ENCODE results near the gene EXT2. TPM values are rescaled to one million over a fixed set of nuclear protein-coding genes. Genes with fewer than 3 reads are reported as not detected.
A peak's percentile ranks its signal among the peaks of the same experiment; 100 is the strongest.

EXT2 gene
- total RNA-seq, 1 experiment from 2014 or later = 82.3 TPM

DNA sequence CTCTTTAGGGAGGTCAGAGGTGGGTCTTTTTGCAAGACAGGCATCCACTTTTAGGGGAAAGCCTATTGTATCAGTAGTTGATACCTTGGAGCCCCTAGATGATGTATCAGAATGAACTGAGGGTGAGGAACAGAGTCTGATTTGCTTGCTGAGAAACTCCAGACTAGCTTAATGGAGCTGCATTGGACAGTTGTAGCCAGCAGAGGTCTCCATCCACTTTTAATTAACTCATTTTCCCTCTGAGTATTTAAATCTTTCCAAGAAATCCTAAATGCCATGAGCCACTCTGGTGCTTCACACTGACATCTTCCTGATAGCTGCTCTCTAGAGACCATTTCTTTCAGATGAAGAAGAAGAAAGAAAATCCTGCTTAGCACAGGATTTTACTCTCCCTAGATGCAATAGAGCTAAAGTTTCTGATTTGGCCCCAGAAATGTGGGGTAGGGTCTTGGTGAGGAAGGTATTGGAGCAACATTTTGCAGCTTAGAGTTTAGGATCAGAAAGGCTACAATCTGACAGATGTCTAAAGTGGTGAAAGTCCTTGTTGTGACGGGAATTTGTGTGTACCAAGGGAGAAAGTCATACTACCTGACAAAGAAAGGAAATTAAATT is 38.0 kb downstream of the EXT2 start:
- DNase-seq (ENCODE audit: low read depth) = peak; percentile 41

GRCh38 chr11:44134625-44135024 is 39.1 kb downstream of the EXT2 start:
- no peak for DNase-seq (ENCODE audit: low read depth)

DNA sequence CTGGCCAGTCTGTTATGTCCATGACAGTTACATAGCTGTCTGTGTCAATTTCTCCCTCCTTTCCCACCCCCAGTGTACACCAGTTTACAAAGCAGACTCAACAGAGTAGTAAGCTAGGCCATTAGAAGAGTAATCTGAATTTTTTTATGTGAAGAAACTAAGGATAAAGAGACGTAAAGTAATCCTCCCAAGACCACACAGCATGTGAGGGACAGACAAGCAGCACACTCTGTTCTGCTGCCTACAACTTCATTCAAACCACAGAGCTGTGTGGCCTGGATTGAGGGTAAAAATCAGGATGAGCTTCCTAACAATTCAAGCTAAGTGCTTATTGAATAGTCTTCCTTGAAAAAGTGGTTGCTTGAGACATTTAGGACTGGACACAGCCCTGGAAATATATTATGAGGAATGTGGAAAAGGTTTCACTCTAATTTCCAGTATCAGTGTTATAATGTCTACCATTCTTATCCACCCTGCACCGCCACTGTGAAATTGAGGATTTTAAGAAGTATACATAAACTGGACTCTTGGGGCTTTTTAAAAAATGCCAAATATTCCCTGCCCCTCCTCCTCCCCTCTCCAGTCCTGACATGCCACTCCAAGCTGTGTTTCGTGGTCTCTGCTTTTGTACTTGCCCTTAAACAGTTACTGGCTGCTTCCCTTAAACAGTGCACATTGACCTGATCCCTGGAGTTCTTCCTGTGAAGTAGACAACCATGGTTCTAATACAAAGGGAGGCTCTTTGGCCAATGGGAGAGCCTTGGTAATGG is 40.9 kb downstream of the EXT2 start:
- DNase-seq (ENCODE audit: low read depth) = peak; percentile 14

DNA sequence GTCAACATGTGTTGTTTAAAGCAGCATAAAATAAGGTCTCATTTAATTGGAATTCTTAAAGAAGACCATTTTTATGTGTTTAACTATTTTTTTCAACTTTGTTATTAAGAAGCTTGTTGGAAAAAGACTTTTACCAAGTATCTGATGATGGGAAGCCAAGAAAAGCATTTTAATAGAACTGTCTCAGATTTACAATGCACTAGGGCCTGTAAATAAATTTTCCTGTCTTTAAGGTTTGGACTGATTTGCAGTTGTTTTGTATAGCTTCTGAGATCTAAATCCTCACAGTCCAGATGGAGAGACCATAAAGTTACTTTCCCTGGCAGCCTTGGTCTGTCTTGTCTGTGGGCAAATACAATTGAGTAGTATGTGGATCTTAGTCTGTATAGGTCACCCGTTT is 41.6 kb downstream of the EXT2 start:
- DNase-seq (ENCODE audit: low read depth) = no peak

- DNase-seq (ENCODE audit: low read depth) = peak; percentile 43
These were observed 42.8 kb downstream of the EXT2 start for GRCh38 chr11:44138286-44138685.

GRCh38 chr11:44138980-44139379 is 43.5 kb downstream of the EXT2 start:
- no peak for DNase-seq (ENCODE audit: low read depth)

GRCh38 chr11:44139565-44140330 is 44.3 kb downstream of the EXT2 start:
- no peak for DNase-seq (ENCODE audit: low read depth)

GRCh38 chr11:44140372-44140771 is 44.9 kb downstream of the EXT2 start:
- DNase-seq (ENCODE audit: low read depth) = no peak

GRCh38 chr11:44140805-44141204 is 45.3 kb downstream of the EXT2 start:
- DNase-seq (ENCODE audit: low read depth) = no peak

DNA sequence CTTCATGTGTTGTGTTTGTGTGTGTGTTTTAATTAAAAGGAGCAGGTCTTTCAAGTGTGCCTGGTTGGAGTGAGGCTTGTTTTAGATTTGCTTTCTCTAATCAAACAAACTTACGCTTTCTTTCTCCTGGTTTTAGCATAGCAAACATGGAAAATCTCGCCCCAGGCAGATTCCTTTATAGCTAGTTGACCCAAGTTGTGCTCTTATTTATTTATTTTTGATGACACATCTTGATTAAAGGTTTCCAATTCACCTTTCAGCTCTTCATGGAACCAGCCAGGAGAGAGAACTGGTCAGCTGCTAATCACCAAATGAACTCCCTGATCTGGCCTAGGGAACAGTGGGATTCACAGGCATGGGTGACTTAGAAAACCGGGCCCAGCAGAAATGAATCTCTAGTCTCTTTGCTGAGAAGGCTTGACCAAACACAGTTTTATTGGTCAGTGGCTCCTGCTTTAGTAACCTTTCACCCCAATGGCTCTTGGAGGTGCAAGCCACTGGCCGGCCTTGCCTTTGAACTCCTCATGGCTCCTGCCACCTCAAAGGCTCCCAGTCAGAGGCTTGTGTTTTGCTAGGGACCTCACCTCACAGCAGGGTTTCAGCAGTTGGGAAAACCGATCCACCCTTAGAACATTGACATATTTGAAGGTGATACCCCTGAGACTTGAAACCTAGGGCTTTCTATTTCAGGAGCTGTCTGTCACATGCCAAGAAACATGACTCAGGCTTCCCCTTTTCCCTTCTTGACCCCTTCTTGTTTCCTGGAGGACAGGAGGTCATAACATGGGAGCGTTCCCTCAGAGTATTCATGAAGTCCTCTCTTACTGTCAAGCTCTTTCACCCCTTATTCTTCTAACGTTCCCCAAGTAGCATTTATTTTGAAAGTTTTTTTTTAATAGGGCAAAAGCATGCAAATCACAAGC is 48.8 kb downstream of the EXT2 start:
- no peak for DNase-seq (ENCODE audit: low read depth)

DNA sequence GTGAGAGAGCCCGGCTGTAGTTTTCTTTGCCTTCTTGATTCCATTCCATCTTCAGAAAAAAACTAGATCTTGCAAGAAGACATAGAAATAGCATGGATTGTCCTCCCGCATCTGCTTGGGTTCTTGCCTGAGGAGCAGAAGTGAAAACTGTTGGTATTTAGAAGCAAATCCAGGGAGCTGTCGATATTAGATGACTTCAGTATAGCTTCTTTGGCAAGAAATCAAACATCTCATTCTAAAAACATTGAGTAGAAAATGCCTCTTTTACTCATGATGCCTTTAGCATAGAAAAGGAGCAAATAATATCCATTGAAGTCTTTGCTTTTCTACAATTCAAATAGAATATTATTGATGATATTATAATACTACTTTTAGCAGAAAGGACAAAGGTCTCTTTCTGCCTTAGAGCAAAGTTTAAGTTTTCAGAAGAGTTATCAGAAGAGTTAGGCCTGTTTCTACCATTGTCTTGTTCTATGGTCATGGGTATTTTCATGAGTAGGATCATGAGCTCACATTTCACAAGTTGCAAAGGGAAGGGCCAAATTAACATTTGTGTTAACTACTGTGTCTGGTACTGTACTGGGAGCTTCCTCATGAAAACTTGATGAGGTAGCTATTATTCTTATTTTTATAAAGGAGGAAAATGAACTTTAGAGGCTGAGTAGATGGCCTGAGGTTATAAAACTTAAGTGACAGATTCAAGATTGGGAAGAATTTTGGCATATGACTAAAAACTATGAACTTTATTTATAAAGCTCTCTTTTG is 49.7 kb downstream of the EXT2 start:
- no peak for DNase-seq (ENCODE audit: low read depth)

DNA sequence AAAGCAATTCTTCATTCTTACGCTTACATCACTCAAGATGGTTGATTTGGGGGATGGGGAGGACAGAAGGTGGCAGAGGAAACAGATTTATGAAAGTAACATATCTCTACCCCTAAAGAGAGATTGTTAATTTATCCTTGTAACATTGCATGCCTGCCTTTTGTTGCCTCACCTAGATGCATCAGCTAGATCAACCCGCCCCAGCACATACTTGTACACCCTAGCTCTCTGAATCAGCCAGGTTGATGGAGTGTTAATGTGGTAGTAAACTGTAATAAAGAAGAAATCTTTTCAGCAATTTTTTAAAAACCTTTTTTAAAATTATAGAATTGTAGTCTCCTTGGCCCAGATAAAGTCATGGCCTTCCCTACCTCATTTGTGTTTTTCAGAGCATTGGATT is 51.5 kb downstream of the EXT2 start:
- DNase-seq (ENCODE audit: low read depth) = no peak

- no peak for DNase-seq (ENCODE audit: low read depth)
These were observed 52.3 kb downstream of the EXT2 start for GRCh38 chr11:44147751-44148150.

DNA sequence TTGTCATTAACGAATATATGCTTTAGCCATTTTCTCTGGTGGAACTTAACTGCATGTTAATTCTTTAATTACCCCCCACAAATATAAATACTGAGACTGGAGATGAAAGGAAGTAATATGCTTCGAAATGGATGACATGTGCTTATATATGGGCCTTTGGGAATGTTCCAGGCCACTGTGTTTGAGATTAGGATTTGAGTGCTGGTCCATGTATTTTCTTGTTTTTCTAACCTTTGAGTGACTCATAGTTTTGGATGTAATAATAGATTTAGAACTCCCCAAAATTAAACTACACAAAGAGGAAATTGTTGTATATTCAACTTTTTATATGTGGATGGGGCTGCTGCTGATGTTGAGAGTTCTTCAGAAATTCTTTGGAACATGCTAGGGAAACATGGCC is 54.2 kb downstream of the EXT2 start:
- DNase-seq (ENCODE audit: low read depth) = no peak

DNA sequence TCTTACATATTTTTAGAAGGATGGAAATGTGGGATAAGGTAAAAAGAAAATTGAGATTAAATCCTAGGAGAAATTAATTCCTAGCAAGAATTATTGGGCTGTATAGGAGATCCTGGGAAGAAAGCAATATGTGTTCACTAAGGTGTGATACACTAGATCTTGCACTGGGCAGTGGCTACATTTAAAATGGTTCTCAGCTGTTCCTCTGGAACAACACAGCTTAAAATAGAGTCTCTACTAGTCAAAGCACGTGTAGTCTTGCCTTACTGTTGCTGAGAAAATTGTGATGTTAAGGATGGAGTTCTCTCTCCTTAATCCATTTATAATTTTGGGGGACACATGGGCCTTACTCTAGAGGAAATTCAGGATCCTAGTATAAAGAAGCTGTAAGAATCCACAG is 54.9 kb downstream of the EXT2 start:
- DNase-seq (ENCODE audit: low read depth) = no peak

DNA sequence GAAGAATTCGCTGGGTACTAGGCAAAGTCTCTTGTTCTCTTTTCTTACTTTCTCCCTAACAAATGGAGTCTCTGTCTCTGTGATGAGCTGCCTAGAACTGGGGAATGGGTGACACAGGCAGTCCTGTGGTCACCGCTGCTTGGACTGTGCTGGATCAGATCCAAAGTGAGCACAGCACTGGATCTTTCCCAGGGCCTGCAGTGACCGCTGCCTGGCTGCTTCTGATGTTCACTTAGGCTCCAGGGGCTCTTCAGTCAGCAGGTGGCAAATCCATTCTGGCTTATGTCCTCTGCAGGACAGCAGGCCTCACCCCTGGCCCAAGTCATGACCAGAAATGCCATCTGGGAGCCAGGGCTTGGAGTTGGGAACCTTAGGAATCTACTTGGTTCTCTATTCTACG is 61.5 kb downstream of the EXT2 start:
- DNase-seq (ENCODE audit: low read depth) = no peak

DNA sequence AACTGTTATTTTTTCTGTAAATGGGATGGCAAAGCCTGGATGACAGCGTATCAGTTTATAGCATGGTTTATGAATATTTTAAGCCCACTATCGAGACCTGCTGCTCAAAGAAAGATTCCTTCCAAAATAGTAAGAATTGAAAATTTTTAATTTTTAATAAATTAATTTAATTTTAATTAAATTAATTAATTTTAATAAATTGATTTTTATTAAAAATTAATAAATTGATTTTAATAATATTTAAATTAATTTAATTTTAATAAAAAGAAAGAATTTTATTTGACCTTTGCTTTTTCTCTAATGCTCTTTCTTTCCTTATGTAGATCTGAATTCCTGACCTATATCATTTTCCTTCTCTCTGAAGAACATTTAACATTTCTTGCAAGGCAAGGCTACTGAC is 62.9 kb downstream of the EXT2 start:
- no peak for DNase-seq (ENCODE audit: low read depth)

- no peak for DNase-seq (ENCODE audit: low read depth)
These were observed 64.6 kb downstream of the EXT2 start for GRCh38 chr11:44159848-44160721.

- no peak for DNase-seq (ENCODE audit: low read depth)
These were observed 66.5 kb downstream of the EXT2 start for GRCh38 chr11:44162004-44162403.

DNA sequence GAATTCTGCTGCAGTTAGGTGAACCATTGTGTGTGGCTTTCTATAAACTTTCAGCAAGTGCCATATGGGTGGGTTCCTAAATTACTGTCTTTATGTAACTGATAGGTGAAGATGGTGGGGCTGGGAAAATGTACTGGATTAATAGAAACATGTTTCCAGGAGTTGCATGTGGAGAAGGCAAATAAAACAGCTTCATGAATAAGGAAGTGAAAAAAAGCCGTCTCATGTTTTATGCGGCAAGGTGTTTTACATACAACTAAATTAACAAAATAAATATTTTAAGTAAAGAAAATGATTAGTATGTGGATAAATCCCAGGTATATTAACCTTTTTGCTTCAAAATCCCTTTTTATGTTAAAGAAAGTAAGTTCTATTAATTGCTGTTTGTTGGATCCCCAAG is 67.2 kb downstream of the EXT2 start:
- no peak for DNase-seq (ENCODE audit: low read depth)

Measured in LHCN-M2 (cell line).